ENCODE results near the gene ZSCAN5A. TPM values are rescaled to one million over a fixed set of nuclear protein-coding genes. Genes with fewer than 3 reads are reported as not detected.

ZSCAN5A gene
- total and polyA plus RNA-seq, 9 of the 15 experiments (the other 6 are each of a cell fraction or from before 2014, with no cell fraction given) = 5.8 to 15.3 (median 11.8) TPM

DNA sequence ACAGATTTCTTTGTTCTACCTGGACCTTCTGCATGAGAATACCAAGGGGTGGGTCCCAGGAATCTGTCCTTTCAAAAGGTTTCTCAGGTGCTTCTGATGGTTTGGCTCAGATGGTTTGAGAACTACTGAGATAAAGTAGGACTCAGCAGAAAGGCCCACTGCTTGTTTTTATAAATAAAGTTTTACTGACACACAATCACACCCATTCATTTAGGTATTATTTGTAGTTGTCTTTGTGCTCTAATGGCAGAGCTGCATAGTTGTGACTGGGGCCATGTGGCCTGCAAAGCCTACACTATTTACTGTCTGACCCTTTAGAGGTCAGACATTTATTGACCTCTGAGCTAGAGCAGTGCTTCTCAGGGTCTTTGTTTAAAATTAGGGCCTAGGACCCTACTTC is 24.5 kb downstream of the ZSCAN5A start:
- H4K20me1 ChIP-seq (replicated peaks; ENCODE audit: control insufficient read depth, insufficient read depth, low read length) = no peaks in the 10 kb centered on the region
- ATAC-seq = no peak
- in situ Hi-C loops (cut with MboI) = no loop called here
- TF ChIP-seq, protein P1, sequence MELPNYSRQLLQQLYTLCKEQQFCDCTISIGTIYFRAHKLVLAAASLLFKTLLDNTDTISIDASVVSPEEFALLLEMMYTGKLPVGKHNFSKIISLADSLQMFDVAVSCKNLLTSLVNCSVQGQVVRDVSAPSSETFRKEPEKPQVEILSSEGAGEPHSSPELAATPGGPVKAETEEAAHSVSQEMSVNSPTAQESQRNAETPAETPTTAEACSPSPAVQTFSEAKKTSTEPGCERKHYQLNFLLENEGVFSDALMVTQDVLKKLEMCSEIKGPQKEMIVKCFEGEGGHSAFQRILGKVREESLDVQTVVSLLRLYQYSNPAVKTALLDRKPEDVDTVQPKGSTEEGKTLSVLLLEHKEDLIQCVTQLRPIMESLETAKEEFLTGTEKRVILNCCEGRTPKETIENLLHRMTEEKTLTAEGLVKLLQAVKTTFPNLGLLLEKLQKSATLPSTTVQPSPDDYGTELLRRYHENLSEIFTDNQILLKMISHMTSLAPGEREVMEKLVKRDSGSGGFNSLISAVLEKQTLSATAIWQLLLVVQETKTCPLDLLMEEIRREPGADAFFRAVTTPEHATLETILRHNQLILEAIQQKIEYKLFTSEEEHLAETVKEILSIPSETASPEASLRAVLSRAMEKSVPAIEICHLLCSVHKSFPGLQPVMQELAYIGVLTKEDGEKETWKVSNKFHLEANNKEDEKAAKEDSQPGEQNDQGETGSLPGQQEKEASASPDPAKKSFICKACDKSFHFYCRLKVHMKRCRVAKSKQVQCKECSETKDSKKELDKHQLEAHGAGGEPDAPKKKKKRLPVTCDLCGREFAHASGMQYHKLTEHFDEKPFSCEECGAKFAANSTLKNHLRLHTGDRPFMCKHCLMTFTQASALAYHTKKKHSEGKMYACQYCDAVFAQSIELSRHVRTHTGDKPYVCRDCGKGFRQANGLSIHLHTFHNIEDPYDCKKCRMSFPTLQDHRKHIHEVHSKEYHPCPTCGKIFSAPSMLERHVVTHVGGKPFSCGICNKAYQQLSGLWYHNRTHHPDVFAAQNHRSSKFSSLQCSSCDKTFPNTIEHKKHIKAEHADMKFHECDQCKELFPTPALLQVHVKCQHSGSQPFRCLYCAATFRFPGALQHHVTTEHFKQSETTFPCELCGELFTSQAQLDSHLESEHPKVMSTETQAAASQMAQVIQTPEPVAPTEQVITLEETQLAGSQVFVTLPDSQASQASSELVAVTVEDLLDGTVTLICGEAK (IDR thresholded peaks at IDR 0.05) = peak; percentile 81
- TF ChIP-seq, protein P1 (CRISPR knock-in tag; IDR thresholded peaks at IDR 0.05) = peak; percentile 50; the same call in 1 of the 2 replicates
- TF ChIP-seq, protein P2, sequence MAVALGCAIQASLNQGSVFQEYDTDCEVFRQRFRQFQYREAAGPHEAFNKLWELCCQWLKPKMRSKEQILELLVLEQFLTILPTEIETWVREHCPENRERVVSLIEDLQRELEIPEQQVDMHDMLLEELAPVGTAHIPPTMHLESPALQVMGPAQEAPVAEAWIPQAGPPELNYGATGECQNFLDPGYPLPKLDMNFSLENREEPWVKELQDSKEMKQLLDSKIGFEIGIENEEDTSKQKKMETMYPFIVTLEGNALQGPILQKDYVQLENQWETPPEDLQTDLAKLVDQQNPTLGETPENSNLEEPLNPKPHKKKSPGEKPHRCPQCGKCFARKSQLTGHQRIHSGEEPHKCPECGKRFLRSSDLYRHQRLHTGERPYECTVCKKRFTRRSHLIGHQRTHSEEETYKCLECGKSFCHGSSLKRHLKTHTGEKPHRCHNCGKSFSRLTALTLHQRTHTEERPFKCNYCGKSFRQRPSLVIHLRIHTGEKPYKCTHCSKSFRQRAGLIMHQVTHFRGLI (CRISPR knock-in tag; IDR thresholded peaks at IDR 0.05) = no peak
- H3K27ac ChIP-seq (ENCODE audit: extremely low read depth, low read depth, low read length) = no peak overlapping the region
- H3K4me1 ChIP-seq (replicated peaks in 1 of 2; ENCODE audit: control insufficient read depth in 2 of 2, insufficient read depth in 2 of 2, low read length in 2 of 2) = no peaks in the 10 kb centered on the region
- no peaks in the 10 kb centered on the region for H3K9me3 ChIP-seq (replicated peaks; ENCODE audit: control insufficient read depth, insufficient read depth, low read depth, low read length)
- no peak for FAIRE-seq
- intact Hi-C loops (cut with micrococcal nuclease) = no loop called here
- H3K9ac ChIP-seq (ENCODE audit: insufficient read depth in 1 of 2, low read depth in 2 of 2, low read length in 2 of 2) = no peak overlapping the region
- no peaks in the 10 kb centered on the region for H3K79me2 ChIP-seq (ENCODE audit: control insufficient read depth, insufficient read depth, low read length)
- BruUV-seq (replicated peaks) = no TSS peak
- no peaks in the 10 kb centered on the region for H3K27me3 ChIP-seq (ENCODE audit: control insufficient read depth in 2 of 2, insufficient read depth in 2 of 2, low read length in 2 of 2)
- ChIA-PET POLR2A (no interaction called here), CTCF (ENCODE audit: low intra/inter-chr PET ratio) (interaction anchor here (0.6 kb wide), 1 partner anchor 11 kb away, joined by 3 read pairs; no protein-coding TSS in a partner anchor)
- no peak for DNase-seq (ENCODE audit: extremely low read depth in 1 of 4, low spot score in 3 of 4)
- H2AFZ ChIP-seq (ENCODE audit: low read depth, low read length) = no peak overlapping the region
- 0 out of 3 replicates have a peak, but pooled peaks cover 5% of the 10 kb centered on the region for H3K36me3 ChIP-seq (ENCODE audit: control insufficient read depth, insufficient read depth, low read length)
- H3K9me1 ChIP-seq (ENCODE audit: control insufficient read depth, insufficient read depth, low read length) = no peaks in the 10 kb centered on the region
- H3K4me3 ChIP-seq = no peak overlapping the region
- no peak overlapping the region for H3K4me2 ChIP-seq (ENCODE audit: insufficient read depth, low read length)

Measured in K562 (cell line).